Large intestine (tissue), 3 donors: Measurements from ENCODE around the gene CAMK1. TPM values are rescaled to one million over a fixed set of nuclear protein-coding genes. Genes with fewer than 3 reads are reported as not detected.
"Not testable (repeated sequence)": the region's sequence is repeated elsewhere in the genome, so short reads cannot be mapped to it uniquely, and the experiment has no call there.

ENCODE experiments used
- DNase-seq, 2 donors: peaks; one replicate each; pipeline versions ENCODE4 v3.0.0 to v3.0.0-alpha.2; 2013
- H3K27ac ChIP-seq: one replicate; pipeline ENCODE4 v1.5.1; 2013; ENCODE audit warnings: low read length
- H3K27me3 ChIP-seq: 2 replicates; pipeline ENCODE4 v1.6.1; 2013; ENCODE audit warnings: low read length; ENCODE audit not compliant: control insufficient read depth, insufficient read depth
- H3K36me3 ChIP-seq: 2 replicates; pipeline ENCODE4 v1.6.1; 2013; ENCODE audit warnings: low read length; ENCODE audit not compliant: control insufficient read depth, insufficient read depth
- H3K4me1 ChIP-seq: one replicate; pipeline ENCODE4 v1.6.1; 2013; ENCODE audit warnings: low read length; ENCODE audit not compliant: control insufficient read depth, insufficient read depth
- H3K4me3 ChIP-seq: one replicate; pipeline ENCODE4 v1.5.1; 2013; ENCODE audit warnings: low read length
- H3K9me3 ChIP-seq: one replicate; pipeline ENCODE4 v1.6.1; 2013; ENCODE audit warnings: mild to moderate bottlenecking, low read depth, low read length, moderate library complexity; ENCODE audit not compliant: control insufficient read depth
- WGBS: methylation state at CpG from one replicate; pipeline ENCODE4 v1.1.5; 2013; ENCODE audit warnings: low lambda C conversion rate; ENCODE audit not compliant: insufficient coverage; 5-methylcytosine and 5-hydroxymethylcytosine counted together
- polyA plus RNA-seq: library from polyadenylated mRNA; unstranded; fragments of 120-200 nt; gene quantifications from one replicate; pipeline ENCODE4 v1.2.1, GENCODE V29; 2013

The CAMK1 gene
- polyA plus RNA-seq, 1 donor: 36.9 TPM

GRCh38 chr3:9777694-9778021 is 7.9 kb upstream of the CAMK1 start:
- peaks cover 13% of the 10 kb centered on the region for H3K36me3 ChIP-seq
- H3K27me3 ChIP-seq: no peaks in the 10 kb centered on the region
- no peaks in the 10 kb centered on the region for H3K9me3 ChIP-seq
- no CpG with 5 or more reads among the region's 1 CpG for WGBS
- H3K4me3 ChIP-seq: no peak overlapping the region
- peaks cover 46% of the 10 kb centered on the region for H3K4me1 ChIP-seq
- no peak for DNase-seq
- peak overlapping the region; percentile 85 for H3K27ac ChIP-seq

GRCh38 chr3:9776896-9777693 is 7.3 kb upstream of the CAMK1 start:
- H3K27me3 ChIP-seq: no peaks in the 10 kb centered on the region
- no peak overlapping the region for H3K4me3 ChIP-seq
- no peaks in the 10 kb centered on the region for H3K9me3 ChIP-seq
- H3K36me3 ChIP-seq: peaks cover 10% of the 10 kb centered on the region
- WGBS: no CpG with 5 or more reads among the region's 5 CpGs
- peaks cover 45% of the 10 kb centered on the region for H3K4me1 ChIP-seq
- no peak overlapping the region for H3K27ac ChIP-seq
- DNase-seq: no peak

GRCh38 chr3:9771007-9771406 is 1.3 kb upstream of the CAMK1 start:
- H3K9me3 ChIP-seq, H3K27me3 ChIP-seq, DNase-seq, H3K4me3 ChIP-seq, H3K27ac ChIP-seq: not testable (repeated sequence)
- peaks cover 26% of the 10 kb centered on the region for H3K4me1 ChIP-seq
- no CpG with 5 or more reads among the region's 2 CpGs for WGBS
- H3K36me3 ChIP-seq: peaks cover 11% of the 10 kb centered on the region

- H3K27ac ChIP-seq: peak overlapping the region; percentile 65
- peak; percentile 64 to 84 for DNase-seq
- no CpG with 5 or more reads among the region's 15 CpGs for WGBS
- H3K4me3 ChIP-seq: peak overlapping the region; percentile 70
- no peaks in the 10 kb centered on the region for H3K9me3 ChIP-seq
- H3K36me3 ChIP-seq: peaks cover 18% of the 10 kb centered on the region
- H3K4me1 ChIP-seq: peaks cover 26% of the 10 kb centered on the region
- no peaks in the 10 kb centered on the region for H3K27me3 ChIP-seq
Observed at GRCh38 chr3:9770276-9770812, 597 bp upstream of the CAMK1 start.

GRCh38 chr3:9769012-9769411 is 735 bp downstream of the CAMK1 start:
- H3K36me3 ChIP-seq: peaks cover 21% of the 10 kb centered on the region
- peaks cover 26% of the 10 kb centered on the region for H3K4me1 ChIP-seq
- peak overlapping the region; percentile 51 for H3K27ac ChIP-seq
- H3K27me3 ChIP-seq: no peaks in the 10 kb centered on the region
- peak overlapping the region; percentile 70 for H3K4me3 ChIP-seq
- no peaks in the 10 kb centered on the region for H3K9me3 ChIP-seq
- DNase-seq: peak in 1 of 2 donors; percentile 39
- no CpG with 5 or more reads among the region's 5 CpGs for WGBS

GRCh38 chr3:9768141-9768775 is 1.5 kb downstream of the CAMK1 start:
- Histone ChIP-seq H3K36me3 (peaks cover 21% of the 10 kb centered on the region), H3K27me3 (no peaks in the 10 kb centered on the region), H3K4me1 (peaks cover 26% of the 10 kb centered on the region), H3K9me3 (no peaks in the 10 kb centered on the region), H3K4me3 (peak overlapping the region; percentile 70), H3K27ac (no peak overlapping the region)
- peak in 1 of 2 donors; percentile 27 for DNase-seq
- 60% methylated on average over 1 of the region's 6 CpGs for WGBS

GRCh38 chr3:9767418-9767817 is 2.3 kb downstream of the CAMK1 start:
- no peak for DNase-seq
- H3K9me3 ChIP-seq: no peaks in the 10 kb centered on the region
- H3K4me3 ChIP-seq: no peak overlapping the region
- peaks cover 26% of the 10 kb centered on the region for H3K4me1 ChIP-seq
- no peaks in the 10 kb centered on the region for H3K27me3 ChIP-seq
- H3K27ac ChIP-seq: no peak overlapping the region
- no CpG with 5 or more reads among the region's 7 CpGs for WGBS
- peaks cover 25% of the 10 kb centered on the region for H3K36me3 ChIP-seq

GRCh38 chr3:9765865-9766264 is 3.9 kb downstream of the CAMK1 start:
- Histone ChIP-seq H3K27me3 (no peaks in the 10 kb centered on the region), H3K4me3 (no peak overlapping the region), H3K36me3 (peaks cover 37% of the 10 kb centered on the region)

GRCh38 chr3:9762871-9763270 is 6.9 kb downstream of the CAMK1 start:
- no peak overlapping the region for H3K27ac ChIP-seq
- no peaks in the 10 kb centered on the region for H3K27me3 ChIP-seq
- no peak for DNase-seq
- no peak overlapping the region for H3K4me3 ChIP-seq
- no CpG with 5 or more reads among the region's 8 CpGs for WGBS
- H3K9me3 ChIP-seq: no peaks in the 10 kb centered on the region
- H3K4me1 ChIP-seq: peaks cover under 1% of the 10 kb centered on the region
- peaks cover 62% of the 10 kb centered on the region for H3K36me3 ChIP-seq

More at GRCh38 chr3:9765865-9766264, 3.9 kb downstream of the CAMK1 start:
- H3K27ac ChIP-seq: no peak overlapping the region
- no CpG with 5 or more reads among the region's 4 CpGs for WGBS
- H3K9me3 ChIP-seq: no peaks in the 10 kb centered on the region
- peak in 1 of 2 donors; percentile 30 for DNase-seq
- peaks cover 26% of the 10 kb centered on the region for H3K4me1 ChIP-seq

- H3K9me3 ChIP-seq: no peaks in the 10 kb centered on the region
- WGBS: 96% methylated on average over 4 of the region's 5 CpGs
- no peak for DNase-seq
Observed at GRCh38 chr3:9761919-9762318, 7.8 kb downstream of the CAMK1 start.

More at GRCh38 chr3:9761919-9762318, 7.8 kb downstream of the CAMK1 start:
- no peaks in the 10 kb centered on the region for H3K4me1 ChIP-seq
- H3K4me3 ChIP-seq: no peak overlapping the region
- no peak overlapping the region for H3K27ac ChIP-seq
- peaks cover 65% of the 10 kb centered on the region for H3K36me3 ChIP-seq
- no peaks in the 10 kb centered on the region for H3K27me3 ChIP-seq
